ENCODE results near the gene ZNF407.

DNA sequence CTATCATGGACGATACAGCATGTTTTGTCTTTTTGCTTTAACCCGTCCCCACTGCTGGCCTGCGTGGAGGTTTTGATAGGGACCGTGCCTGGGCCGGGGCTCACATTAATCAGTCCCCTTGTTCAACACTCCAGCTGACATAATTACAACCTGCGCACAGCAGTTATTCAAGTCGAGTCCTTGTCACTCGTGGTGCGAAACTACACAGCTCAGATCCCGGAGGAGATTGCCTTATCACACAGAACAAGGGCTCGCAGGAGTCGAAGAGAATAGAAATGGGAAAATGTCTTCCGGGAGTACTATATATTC lies 304.4 kb downstream of the ZNF407 start:
- TF ChIP-seq, protein P1, sequence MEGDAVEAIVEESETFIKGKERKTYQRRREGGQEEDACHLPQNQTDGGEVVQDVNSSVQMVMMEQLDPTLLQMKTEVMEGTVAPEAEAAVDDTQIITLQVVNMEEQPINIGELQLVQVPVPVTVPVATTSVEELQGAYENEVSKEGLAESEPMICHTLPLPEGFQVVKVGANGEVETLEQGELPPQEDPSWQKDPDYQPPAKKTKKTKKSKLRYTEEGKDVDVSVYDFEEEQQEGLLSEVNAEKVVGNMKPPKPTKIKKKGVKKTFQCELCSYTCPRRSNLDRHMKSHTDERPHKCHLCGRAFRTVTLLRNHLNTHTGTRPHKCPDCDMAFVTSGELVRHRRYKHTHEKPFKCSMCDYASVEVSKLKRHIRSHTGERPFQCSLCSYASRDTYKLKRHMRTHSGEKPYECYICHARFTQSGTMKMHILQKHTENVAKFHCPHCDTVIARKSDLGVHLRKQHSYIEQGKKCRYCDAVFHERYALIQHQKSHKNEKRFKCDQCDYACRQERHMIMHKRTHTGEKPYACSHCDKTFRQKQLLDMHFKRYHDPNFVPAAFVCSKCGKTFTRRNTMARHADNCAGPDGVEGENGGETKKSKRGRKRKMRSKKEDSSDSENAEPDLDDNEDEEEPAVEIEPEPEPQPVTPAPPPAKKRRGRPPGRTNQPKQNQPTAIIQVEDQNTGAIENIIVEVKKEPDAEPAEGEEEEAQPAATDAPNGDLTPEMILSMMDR (IDR thresholded peaks at IDR 0.05; ENCODE audit: insufficient read depth, low read length) = no peak
- no peak for TF ChIP-seq POLR2AphosphoS5 (IDR thresholded peaks at IDR 0.05; ENCODE audit: low read depth)
- no peak for TF ChIP-seq SPI1 (IDR thresholded peaks at IDR 0.05; ENCODE audit: borderline replicate concordance, low read depth)
